Activated naive CD8-positive, alpha-beta T cell treated with anti-CD3 and anti-CD28 coated beads for 36 hours (primary cell): Measurements from ENCODE around the gene TEX264. TPM values are rescaled to one million over a fixed set of nuclear protein-coding genes. Genes with fewer than 3 reads are reported as not detected.
"Not testable (repeated sequence)": the region's sequence is repeated elsewhere in the genome, so short reads cannot be mapped to it uniquely, and the experiment has no call there.

ENCODE experiments used
- DNase-seq: peaks from one replicate; pipeline ENCODE4 v3.0.0; 2021
- H3K27ac Mint-ChIP-seq: one replicate; pipeline ENCODE4 v1.8.0; 2022; ENCODE audit warnings: mild to moderate bottlenecking, moderate library complexity, mixed read lengths
- H3K27me3 Mint-ChIP-seq: one replicate; pipeline ENCODE4 v1.8.0; 2022; ENCODE audit warnings: mild to moderate bottlenecking, mixed read lengths
- H3K36me3 Mint-ChIP-seq: one replicate; pipeline ENCODE4 v1.8.0; 2021; ENCODE audit warnings: mild to moderate bottlenecking, mixed read lengths
- H3K4me1 Mint-ChIP-seq: one replicate; pipeline ENCODE4 v1.8.0; 2021; ENCODE audit warnings: mixed read lengths
- H3K4me3 Mint-ChIP-seq: one replicate; pipeline ENCODE4 v1.8.0; 2022; ENCODE audit warnings: mild to moderate bottlenecking, moderate library complexity, mixed read lengths
- H3K9me3 Mint-ChIP-seq: one replicate; pipeline ENCODE4 v1.8.0; 2022; ENCODE audit warnings: mixed read lengths
- total RNA-seq, 2 experiments: library from RNA; stranded (reverse); gene quantifications; one replicate each; pipeline ENCODE4 v1.2.3, GENCODE V29; 2021

The TEX264 gene
- total RNA-seq = 10 to 100 TPM; 37.1 to 39.5 TPM

- Mint-ChIP-seq H3K4me3 (peak within 1 kb of the TSS; percentile 86), H3K36me3 (peaks cover 14% of the 10 kb centered on the region), H3K27me3 (no peaks in the 10 kb centered on the region), H3K4me1 (peaks cover 55% of the 10 kb centered on the region), H3K9me3 (no peaks in the 10 kb centered on the region), H3K27ac (peak within 1 kb of the TSS; percentile 88)
- peak; percentile 95 for DNase-seq
Measured at GRCh38 chr3:51670823-51671733, at the start of gene TEX264. Gene TEX264 (plus strand): TSS chr3:51671252. CDS start chr3:51674305, 3,053 bp downstream.

GRCh38 chr3:51622413-51622812 lies 48.6 kb upstream of the TEX264 start:
- no peak for DNase-seq
- H3K4me3 Mint-ChIP-seq = no peak overlapping the region
- H3K27me3 Mint-ChIP-seq = no peaks in the 10 kb centered on the region
- H3K4me1 Mint-ChIP-seq = peaks cover 17% of the 10 kb centered on the region
- no peaks in the 10 kb centered on the region for H3K9me3 Mint-ChIP-seq
- no peaks in the 10 kb centered on the region for H3K36me3 Mint-ChIP-seq
- no peak overlapping the region for H3K27ac Mint-ChIP-seq

GRCh38 chr3:51622868-51623267 lies 48.2 kb upstream of the TEX264 start:
- H3K4me1 Mint-ChIP-seq = peaks cover 17% of the 10 kb centered on the region
- no peaks in the 10 kb centered on the region for H3K36me3 Mint-ChIP-seq
- no peak overlapping the region for H3K4me3 Mint-ChIP-seq
- H3K27me3 Mint-ChIP-seq = no peaks in the 10 kb centered on the region
- no peak overlapping the region for H3K27ac Mint-ChIP-seq
- no peak for DNase-seq
- H3K9me3 Mint-ChIP-seq = no peaks in the 10 kb centered on the region

GRCh38 chr3:51630513-51630912 lies 40.5 kb upstream of the TEX264 start:
- H3K4me3 Mint-ChIP-seq = no peak overlapping the region
- H3K27me3 Mint-ChIP-seq = no peaks in the 10 kb centered on the region
- no peak for DNase-seq
- no peak overlapping the region for H3K27ac Mint-ChIP-seq
- H3K4me1 Mint-ChIP-seq = no peaks in the 10 kb centered on the region
- H3K36me3 Mint-ChIP-seq = peaks cover 23% of the 10 kb centered on the region
- no peaks in the 10 kb centered on the region for H3K9me3 Mint-ChIP-seq

- Mint-ChIP-seq H3K27me3 (no peaks in the 10 kb centered on the region), H3K27ac (no peak overlapping the region), H3K4me3 (no peak overlapping the region), H3K9me3 (no peaks in the 10 kb centered on the region), H3K4me1 (peaks cover 3% of the 10 kb centered on the region), H3K36me3 (peaks cover 17% of the 10 kb centered on the region)
- DNase-seq = no peak
Measured at GRCh38 chr3:51637144-51637940, 33.7 kb upstream of the TEX264 start.

GRCh38 chr3:51637941-51638471 lies 33.0 kb upstream of the TEX264 start:
- Mint-ChIP-seq H3K27ac (no peak overlapping the region), H3K4me1 (peaks cover 3% of the 10 kb centered on the region), H3K27me3 (no peaks in the 10 kb centered on the region), H3K36me3 (peaks cover 17% of the 10 kb centered on the region), H3K9me3 (no peaks in the 10 kb centered on the region), H3K4me3 (no peak overlapping the region)
- DNase-seq = peak; percentile 23

GRCh38 chr3:51642462-51642861 lies 28.6 kb upstream of the TEX264 start:
- H3K4me3 Mint-ChIP-seq = no peak overlapping the region
- H3K4me1 Mint-ChIP-seq = peaks cover 3% of the 10 kb centered on the region
- no peaks in the 10 kb centered on the region for H3K9me3 Mint-ChIP-seq
- no peak for DNase-seq
- no peaks in the 10 kb centered on the region for H3K27me3 Mint-ChIP-seq
- no peak overlapping the region for H3K27ac Mint-ChIP-seq
- H3K36me3 Mint-ChIP-seq = peaks cover 43% of the 10 kb centered on the region

GRCh38 chr3:51646091-51646490 lies 25.0 kb upstream of the TEX264 start:
- Mint-ChIP-seq H3K4me1 (no peaks in the 10 kb centered on the region), H3K9me3 (no peaks in the 10 kb centered on the region), H3K4me3 (no peak overlapping the region), H3K36me3 (peaks cover 59% of the 10 kb centered on the region), H3K27ac (no peak overlapping the region), H3K27me3 (no peaks in the 10 kb centered on the region)
- DNase-seq = no peak

GRCh38 chr3:51652103-51652502 lies 18.9 kb upstream of the TEX264 start:
- H3K27me3 Mint-ChIP-seq, H3K4me3 Mint-ChIP-seq, DNase-seq, H3K27ac Mint-ChIP-seq, H3K9me3 Mint-ChIP-seq, H3K4me1 Mint-ChIP-seq: not testable (repeated sequence)
- peaks cover 51% of the 10 kb centered on the region for H3K36me3 Mint-ChIP-seq

- not testable (repeated sequence) for H3K27ac Mint-ChIP-seq, DNase-seq
Measured at GRCh38 chr3:51653409-51653808, 17.6 kb upstream of the TEX264 start.

GRCh38 chr3:51657234-51657633 lies 13.8 kb upstream of the TEX264 start:
- H3K36me3 Mint-ChIP-seq = peaks cover 26% of the 10 kb centered on the region
- DNase-seq = no peak
- no peaks in the 10 kb centered on the region for H3K4me1 Mint-ChIP-seq
- H3K9me3 Mint-ChIP-seq = peaks cover 3% of the 10 kb centered on the region
- H3K4me3 Mint-ChIP-seq = no peak overlapping the region
- H3K27me3 Mint-ChIP-seq = no peaks in the 10 kb centered on the region
- no peak overlapping the region for H3K27ac Mint-ChIP-seq

More at GRCh38 chr3:51653409-51653808, 17.6 kb upstream of the TEX264 start:
- peaks cover 48% of the 10 kb centered on the region for H3K36me3 Mint-ChIP-seq
- not testable (repeated sequence) for H3K27me3 Mint-ChIP-seq, H3K4me1 Mint-ChIP-seq, H3K9me3 Mint-ChIP-seq, H3K4me3 Mint-ChIP-seq

GRCh38 chr3:51659942-51660341 lies 11.1 kb upstream of the TEX264 start:
- Mint-ChIP-seq H3K27me3 (no peaks in the 10 kb centered on the region), H3K9me3 (no peaks in the 10 kb centered on the region), H3K4me1 (peaks cover 2% of the 10 kb centered on the region), H3K27ac (no peak overlapping the region), H3K4me3 (no peak overlapping the region), H3K36me3 (peaks cover 19% of the 10 kb centered on the region)
- DNase-seq = no peak

- Mint-ChIP-seq H3K4me3 (no peak overlapping the region), H3K4me1 (peaks cover 2% of the 10 kb centered on the region), H3K27ac (no peak overlapping the region), H3K9me3 (no peaks in the 10 kb centered on the region), H3K27me3 (no peaks in the 10 kb centered on the region), H3K36me3 (peaks cover 14% of the 10 kb centered on the region)
- no peak for DNase-seq
Measured at GRCh38 chr3:51662456-51662855, 8.6 kb upstream of the TEX264 start.

GRCh38 chr3:51668756-51669155 lies 2.3 kb upstream of the TEX264 start:
- DNase-seq = no peak
- Mint-ChIP-seq H3K27me3 (no peaks in the 10 kb centered on the region), H3K9me3 (no peaks in the 10 kb centered on the region), H3K4me1 (peaks cover 34% of the 10 kb centered on the region), H3K36me3 (no peaks in the 10 kb centered on the region), H3K4me3 (no peak overlapping the region), H3K27ac (no peak overlapping the region)
